ENCODE measurements around the gene PCDH15. TPM values are rescaled to one million over a fixed set of nuclear protein-coding genes. Genes with fewer than 3 reads are reported as not detected.
"Not testable (repeated sequence)": the region's sequence is repeated elsewhere in the genome, so short reads cannot be mapped to it uniquely, and the experiment has no call there.

Gene PCDH15
- total and polyA plus RNA-seq, 9 donors, result 0.10 to 1.2 (median 0.49) TPM

DNA sequence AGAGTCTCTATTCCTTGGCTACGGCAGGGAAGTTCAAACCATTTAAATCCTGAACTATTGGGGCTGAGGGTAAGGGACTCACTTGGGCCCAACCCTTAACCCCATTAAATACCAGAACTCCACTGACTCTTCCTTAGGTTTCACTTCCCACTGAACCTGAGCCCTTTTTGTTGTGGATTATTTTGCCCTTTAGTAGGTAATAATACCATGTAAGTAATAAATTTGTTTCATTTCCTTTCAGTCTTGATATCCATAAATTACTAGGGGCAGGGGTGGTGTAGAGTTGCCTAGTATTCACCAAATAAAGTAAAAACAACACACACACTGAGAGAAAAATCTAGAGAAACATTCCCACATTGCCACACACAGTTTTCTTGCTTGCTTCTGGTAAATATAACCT, 352.0 kb downstream of the PCDH15 start:
- no peak for DNase-seq
- Histone ChIP-seq H3K4me1 (ENCODE audit: control insufficient read depth, insufficient read depth, low read length) (no peaks in the 10 kb centered on the region), H3K36me3 (ENCODE audit: control insufficient read depth, insufficient read depth, low read length) (no peaks in the 10 kb centered on the region), H3K27ac (ENCODE audit: low read length) (no peak overlapping the region), H3K9me3 (replicated peaks; ENCODE audit: control insufficient read depth, low read depth, low read length) (no peaks in the 10 kb centered on the region), H3K27me3 (ENCODE audit: control insufficient read depth, insufficient read depth, low read length) (no peaks in the 10 kb centered on the region), H3K4me3 (ENCODE audit: low read length) (no peak overlapping the region)
- WGBS (ENCODE audit: insufficient coverage), result no CpG with 5 or more reads among the region's 1 CpG

DNA sequence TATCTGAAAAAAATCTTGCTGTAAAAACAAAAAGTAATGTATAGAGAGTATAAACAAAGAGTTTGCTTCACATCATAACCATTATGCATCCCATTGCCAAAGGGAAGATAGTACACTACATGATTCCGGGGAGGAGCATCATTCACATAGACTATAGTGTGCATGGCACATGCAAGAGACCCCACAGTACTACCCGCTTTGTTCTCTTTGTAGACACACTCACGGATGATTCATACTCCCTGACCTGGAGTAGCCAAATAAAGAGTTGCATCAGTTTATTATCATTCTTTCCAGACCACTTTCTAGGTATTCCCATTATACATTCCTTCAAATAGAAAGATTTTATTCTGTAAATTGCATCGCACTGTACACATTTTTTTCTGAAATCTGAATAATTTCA, 356.9 kb downstream of the PCDH15 start:
- 90% methylated on average over 2 of the region's 4 CpGs for whole genome bisulfite sequencing (ENCODE audit: insufficient coverage)
- no peak for DNase-seq
- H3K4me3 ChIP-seq (ENCODE audit: low read length), result no peak overlapping the region
- H3K27me3 ChIP-seq (ENCODE audit: control insufficient read depth, insufficient read depth, low read length), result no peaks in the 10 kb centered on the region
- H3K36me3 ChIP-seq (ENCODE audit: control insufficient read depth, insufficient read depth, low read length), result no peaks in the 10 kb centered on the region
- H3K9me3 ChIP-seq (replicated peaks; ENCODE audit: control insufficient read depth, low read depth, low read length), result no peaks in the 10 kb centered on the region
- H3K27ac ChIP-seq (ENCODE audit: low read length), result no peak overlapping the region
- no peaks in the 10 kb centered on the region for H3K4me1 ChIP-seq (ENCODE audit: control insufficient read depth, insufficient read depth, low read length)

DNA sequence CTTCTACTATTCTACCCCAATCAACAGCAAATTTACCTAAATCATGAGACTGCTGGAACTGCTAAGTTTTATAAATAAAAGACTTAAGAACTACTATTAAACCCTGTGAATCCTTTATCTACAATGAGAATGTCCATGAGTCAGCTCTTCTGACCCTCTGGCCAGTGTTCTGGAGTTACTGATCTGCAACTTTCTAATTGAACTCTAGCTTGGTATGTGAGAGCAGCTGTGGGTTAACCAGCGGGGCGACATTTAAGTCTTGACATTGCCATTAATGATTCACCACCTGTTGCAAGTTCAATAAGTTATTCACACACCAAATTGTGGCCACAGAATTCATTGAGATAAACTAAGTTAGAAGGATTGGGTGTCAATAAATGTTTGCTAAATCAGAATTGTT, 359.8 kb downstream of the PCDH15 start:
- no peak overlapping the region for H3K27ac ChIP-seq (ENCODE audit: low read length)
- H3K27me3 ChIP-seq (ENCODE audit: control insufficient read depth, insufficient read depth, low read length), result no peaks in the 10 kb centered on the region
- H3K9me3 ChIP-seq (replicated peaks; ENCODE audit: control insufficient read depth, low read depth, low read length), result no peaks in the 10 kb centered on the region
- no CpG with 5 or more reads among the region's 2 CpGs for WGBS (ENCODE audit: insufficient coverage)
- no peaks in the 10 kb centered on the region for H3K36me3 ChIP-seq (ENCODE audit: control insufficient read depth, insufficient read depth, low read length)
- H3K4me1 ChIP-seq (ENCODE audit: control insufficient read depth, insufficient read depth, low read length), result no peaks in the 10 kb centered on the region
- no peak overlapping the region for H3K4me3 ChIP-seq (ENCODE audit: low read length)
- DNase-seq, result no peak

DNA sequence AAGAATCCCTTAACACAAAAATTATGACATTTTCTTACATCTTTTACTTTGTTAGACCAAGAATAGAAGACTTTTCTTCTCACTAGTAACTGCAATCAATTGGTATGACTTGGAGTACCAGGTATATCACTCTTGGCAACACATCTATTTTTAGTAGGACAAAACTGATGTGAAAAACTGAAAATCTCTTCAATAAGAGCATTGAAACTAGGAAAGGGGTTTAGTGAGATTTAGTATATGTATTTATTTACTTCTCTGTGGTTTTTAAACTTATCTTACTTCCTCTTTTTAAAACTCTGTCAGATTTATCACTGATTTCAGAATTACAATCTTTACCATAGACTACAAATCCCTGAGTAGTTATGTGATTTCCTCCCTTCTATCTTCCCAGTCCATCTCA, 366.2 kb downstream of the PCDH15 start:
- H3K4me1 ChIP-seq (ENCODE audit: control insufficient read depth, insufficient read depth, low read length), result no peaks in the 10 kb centered on the region
- no peaks in the 10 kb centered on the region for H3K27me3 ChIP-seq (ENCODE audit: control insufficient read depth, insufficient read depth, low read length)
- H3K27ac ChIP-seq (ENCODE audit: low read length), result no peak overlapping the region
- H3K4me3 ChIP-seq (ENCODE audit: low read length), result no peak overlapping the region
- no peak for DNase-seq
- H3K9me3 ChIP-seq (replicated peaks; ENCODE audit: control insufficient read depth, low read depth, low read length), result no peaks in the 10 kb centered on the region
- no peaks in the 10 kb centered on the region for H3K36me3 ChIP-seq (ENCODE audit: control insufficient read depth, insufficient read depth, low read length)

DNA sequence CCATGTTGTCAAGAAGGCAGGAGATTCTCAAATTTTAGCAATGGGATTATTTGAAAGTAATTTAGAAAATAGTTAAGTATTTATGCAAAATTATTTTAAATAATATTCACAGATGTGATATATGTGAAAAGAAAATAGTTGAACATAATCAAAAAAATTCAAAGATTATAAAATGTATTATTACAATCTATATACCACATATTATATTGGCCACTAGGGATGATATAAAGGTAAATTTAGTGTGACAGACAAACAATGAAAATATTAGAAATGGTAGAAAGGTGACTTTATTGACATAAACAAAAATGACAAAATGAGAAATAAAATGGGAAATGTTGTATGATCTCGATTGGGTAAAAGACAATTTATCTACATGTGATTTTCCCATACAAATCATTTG, 385.5 kb downstream of the PCDH15 start:
- Histone ChIP-seq H3K4me1 (ENCODE audit: control insufficient read depth, insufficient read depth, low read length) (no peaks in the 10 kb centered on the region), H3K27me3 (ENCODE audit: control insufficient read depth, insufficient read depth, low read length) (no peaks in the 10 kb centered on the region), H3K4me3 (ENCODE audit: low read length) (no peak overlapping the region), H3K27ac (ENCODE audit: low read length) (no peak overlapping the region), H3K9me3 (replicated peaks; ENCODE audit: control insufficient read depth, low read depth, low read length) (no peaks in the 10 kb centered on the region), H3K36me3 (ENCODE audit: control insufficient read depth, insufficient read depth, low read length) (no peaks in the 10 kb centered on the region)
- WGBS (ENCODE audit: insufficient coverage), result no CpG with 5 or more reads among the region's 1 CpG
- DNase-seq, result no peak

DNA sequence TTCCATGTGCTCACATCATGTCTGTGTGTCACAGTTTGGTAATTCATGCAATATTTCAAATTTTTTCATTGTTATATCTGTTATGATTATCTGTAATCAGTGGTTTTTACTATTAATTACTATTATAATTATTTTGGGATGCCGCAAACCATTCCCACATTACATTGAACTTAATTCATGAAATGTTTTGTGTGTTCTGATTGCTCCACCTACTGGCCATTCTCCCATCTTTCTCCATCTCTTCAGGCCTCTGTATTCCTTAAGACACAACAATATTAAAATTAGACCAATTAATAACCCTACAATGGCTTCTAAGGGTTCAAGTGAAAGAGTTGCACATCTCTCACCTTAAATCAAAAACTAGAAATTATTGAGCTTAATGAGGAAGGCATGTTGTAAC, 398.5 kb downstream of the PCDH15 start:
- no CpG with 5 or more reads among the region's 1 CpG for WGBS (ENCODE audit: insufficient coverage)

DNA sequence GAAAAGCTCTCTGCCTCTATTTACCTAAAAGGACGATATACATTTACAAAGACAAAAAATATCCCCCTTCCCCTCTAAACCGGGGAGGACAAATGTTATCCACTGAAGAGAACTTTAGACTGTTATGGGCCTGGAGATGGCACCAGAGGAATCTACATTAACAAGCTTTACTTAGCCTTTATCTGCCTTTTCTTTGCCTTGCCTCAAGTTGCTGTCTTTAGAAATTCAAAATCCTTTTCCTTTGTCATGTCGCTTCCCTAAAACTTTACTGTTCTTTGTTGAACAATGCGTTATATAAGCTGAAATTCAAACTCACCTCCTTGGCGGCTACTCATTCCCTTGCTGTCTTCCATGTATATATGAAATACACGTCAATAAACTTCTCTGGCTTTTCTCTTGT, 405.0 kb downstream of the PCDH15 start:
- no peaks in the 10 kb centered on the region for H3K9me3 ChIP-seq (replicated peaks; ENCODE audit: control insufficient read depth, low read depth, low read length)
- no peak for DNase-seq
- no peaks in the 10 kb centered on the region for H3K4me1 ChIP-seq (ENCODE audit: control insufficient read depth, insufficient read depth, low read length)
- no peak overlapping the region for H3K4me3 ChIP-seq (ENCODE audit: low read length)
- no CpG with 5 or more reads among the region's 6 CpGs for WGBS (ENCODE audit: insufficient coverage)
- no peak overlapping the region for H3K27ac ChIP-seq (ENCODE audit: low read length)
- no peaks in the 10 kb centered on the region for H3K36me3 ChIP-seq (ENCODE audit: control insufficient read depth, insufficient read depth, low read length)
- no peaks in the 10 kb centered on the region for H3K27me3 ChIP-seq (ENCODE audit: control insufficient read depth, insufficient read depth, low read length)

More for the DNA sequence above, 398.5 kb downstream of the PCDH15 start:
- H3K27ac ChIP-seq (ENCODE audit: low read length), result no peak overlapping the region
- peak; percentile 16 for DNase-seq
- H3K4me3 ChIP-seq (ENCODE audit: low read length), result no peak overlapping the region
- H3K9me3 ChIP-seq (replicated peaks; ENCODE audit: control insufficient read depth, low read depth, low read length), result no peaks in the 10 kb centered on the region
- H3K4me1 ChIP-seq (ENCODE audit: control insufficient read depth, insufficient read depth, low read length), result no peaks in the 10 kb centered on the region
- no peaks in the 10 kb centered on the region for H3K36me3 ChIP-seq (ENCODE audit: control insufficient read depth, insufficient read depth, low read length)
- no peaks in the 10 kb centered on the region for H3K27me3 ChIP-seq (ENCODE audit: control insufficient read depth, insufficient read depth, low read length)

DNA sequence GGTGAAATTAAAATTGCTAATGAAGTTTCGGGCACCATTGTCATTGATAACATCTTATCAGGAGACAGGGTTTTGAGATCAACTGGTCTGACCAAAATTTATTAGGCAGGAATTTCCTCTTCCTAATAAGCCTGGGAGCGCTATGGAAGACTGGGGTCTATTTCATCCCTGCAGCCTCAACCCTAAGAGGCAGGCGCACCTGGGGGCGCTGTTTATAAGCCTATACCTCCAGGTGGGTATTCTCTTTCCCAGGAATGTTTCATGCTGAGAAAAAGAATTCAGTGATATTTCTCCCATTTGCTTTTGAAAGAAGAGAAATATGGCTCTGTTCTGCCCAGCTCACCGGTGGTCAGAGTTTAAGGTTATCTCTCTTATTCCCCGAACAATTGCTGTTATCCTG, 406.4 kb downstream of the PCDH15 start:
- H3K9me3 ChIP-seq (replicated peaks; ENCODE audit: control insufficient read depth, low read depth, low read length); DNase-seq; H3K4me1 ChIP-seq (ENCODE audit: control insufficient read depth, insufficient read depth, low read length); H3K27ac ChIP-seq (ENCODE audit: low read length); H3K36me3 ChIP-seq (ENCODE audit: control insufficient read depth, insufficient read depth, low read length); H3K27me3 ChIP-seq (ENCODE audit: control insufficient read depth, insufficient read depth, low read length); H3K4me3 ChIP-seq (ENCODE audit: low read length): not testable (repeated sequence)
- no CpG with 5 or more reads among the region's 6 CpGs for WGBS (ENCODE audit: insufficient coverage)

DNA sequence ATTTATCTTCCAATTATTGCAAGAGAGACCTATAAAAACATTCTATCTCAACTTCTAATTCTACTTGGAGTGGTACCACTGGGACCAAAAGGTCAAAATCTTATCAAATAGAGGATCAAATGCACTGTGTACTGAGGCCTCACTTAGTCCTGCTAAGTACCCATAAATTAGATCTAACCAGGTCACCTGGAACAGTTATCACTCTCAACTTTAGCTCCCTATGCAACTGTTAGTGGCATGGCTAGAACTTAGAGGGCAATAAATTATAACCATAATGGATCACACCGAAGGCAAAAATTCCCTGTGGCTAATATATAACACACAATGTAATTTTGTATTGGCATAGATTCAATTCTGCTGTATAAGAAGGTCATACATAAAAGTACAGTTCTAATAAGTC, 428.9 kb downstream of the PCDH15 start:
- no peaks in the 10 kb centered on the region for H3K36me3 ChIP-seq (ENCODE audit: control insufficient read depth, insufficient read depth, low read length)
- no peaks in the 10 kb centered on the region for H3K9me3 ChIP-seq (replicated peaks; ENCODE audit: control insufficient read depth, low read depth, low read length)
- no peaks in the 10 kb centered on the region for H3K4me1 ChIP-seq (ENCODE audit: control insufficient read depth, insufficient read depth, low read length)
- no peaks in the 10 kb centered on the region for H3K27me3 ChIP-seq (ENCODE audit: control insufficient read depth, insufficient read depth, low read length)
- no CpG with 5 or more reads among the region's 1 CpG for WGBS (ENCODE audit: insufficient coverage)
- no peak overlapping the region for H3K4me3 ChIP-seq (ENCODE audit: low read length)
- no peak for DNase-seq
- H3K27ac ChIP-seq (ENCODE audit: low read length), result no peak overlapping the region

DNA sequence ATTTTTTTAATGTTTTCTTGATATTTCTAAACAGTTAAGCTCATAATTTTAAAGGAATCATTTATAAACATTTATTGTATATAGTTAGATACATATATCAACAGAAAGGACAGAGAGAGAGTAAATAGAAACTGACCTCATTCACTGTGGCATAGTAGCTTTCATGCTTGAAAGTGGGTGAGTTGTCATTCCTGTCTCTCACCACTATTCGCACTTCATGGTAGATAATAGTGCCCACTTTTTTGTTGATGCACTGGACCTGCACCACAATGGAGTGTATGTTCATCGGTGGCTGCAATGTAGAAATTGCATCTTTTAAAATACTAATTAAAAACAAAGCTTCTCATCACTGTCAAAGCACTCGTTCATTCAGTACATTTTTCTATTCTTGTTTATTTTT, 432.0 kb downstream of the PCDH15 start:
- H3K27me3 ChIP-seq (ENCODE audit: control insufficient read depth, insufficient read depth, low read length), result no peaks in the 10 kb centered on the region
- H3K4me3 ChIP-seq (ENCODE audit: low read length), result no peak overlapping the region
- WGBS (ENCODE audit: insufficient coverage), result no CpG with 5 or more reads among the region's 3 CpGs
- no peaks in the 10 kb centered on the region for H3K4me1 ChIP-seq (ENCODE audit: control insufficient read depth, insufficient read depth, low read length)
- H3K9me3 ChIP-seq (replicated peaks; ENCODE audit: control insufficient read depth, low read depth, low read length), result no peaks in the 10 kb centered on the region
- no peak for DNase-seq
- H3K36me3 ChIP-seq (ENCODE audit: control insufficient read depth, insufficient read depth, low read length), result no peaks in the 10 kb centered on the region
- no peak overlapping the region for H3K27ac ChIP-seq (ENCODE audit: low read length)

DNA sequence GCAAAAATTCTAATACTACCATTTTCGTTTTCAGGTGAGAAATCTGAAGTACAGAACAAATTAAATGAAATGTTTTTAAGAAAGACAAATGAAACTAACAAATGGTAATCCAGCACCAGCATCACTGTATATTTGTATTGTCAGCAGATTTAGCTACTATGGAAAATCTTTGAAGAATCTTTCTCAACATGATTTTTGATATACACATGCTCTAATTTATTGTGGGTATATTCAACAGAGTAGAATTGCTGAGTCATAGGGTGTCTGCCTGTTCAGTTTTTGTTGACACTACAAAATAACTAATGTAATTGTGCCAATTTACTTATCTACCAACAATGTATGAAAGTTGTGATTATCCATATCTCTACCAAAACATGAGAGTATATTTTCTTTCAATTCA, 437.6 kb downstream of the PCDH15 start:
- H3K36me3 ChIP-seq (ENCODE audit: control insufficient read depth, insufficient read depth, low read length), result no peaks in the 10 kb centered on the region
- WGBS (ENCODE audit: insufficient coverage), result no CpG with 5 or more reads among the region's 1 CpG
- H3K4me3 ChIP-seq (ENCODE audit: low read length), result no peak overlapping the region

More for the DNA sequence above, 437.6 kb downstream of the PCDH15 start:
- DNase-seq, result no peak
- no peaks in the 10 kb centered on the region for H3K27me3 ChIP-seq (ENCODE audit: control insufficient read depth, insufficient read depth, low read length)
- H3K27ac ChIP-seq (ENCODE audit: low read length), result no peak overlapping the region
- no peaks in the 10 kb centered on the region for H3K9me3 ChIP-seq (replicated peaks; ENCODE audit: control insufficient read depth, low read depth, low read length)
- H3K4me1 ChIP-seq (ENCODE audit: control insufficient read depth, insufficient read depth, low read length), result no peaks in the 10 kb centered on the region
